Adrenal gland (tissue), 5 donors: ENCODE results near the gene RAD51AP1.

Experiments used
- CTCF ChIP-seq, 6 experiments: fragments of 450-650 bp in 4 of 6; fragments of 200-600 bp in 2 of 6; sonication (generic) in 1 of 6; IDR thresholded peaks; 1 replicate in 5 of 6; 2 replicates in 1 of 6; pipeline versions ENCODE4 v1.5.1 to v1.8.0; 2016 to 2021; ENCODE audit warnings: antibody characterized with exemption in 6 of 6, mild to moderate bottlenecking in 2 of 6, moderate library complexity in 1 of 6
- POLR2A ChIP-seq, 2 donors: fragments of 450-650 bp; IDR thresholded peaks; one replicate each; pipeline ENCODE4 v1.6.1; 2017; ENCODE audit warnings: antibody characterized with exemption in 2 of 2, mild to moderate bottlenecking in 2 of 2, moderate library complexity in 1 of 2
- donor health status: DM: no; HTN: no; CAD: no.

DNA sequence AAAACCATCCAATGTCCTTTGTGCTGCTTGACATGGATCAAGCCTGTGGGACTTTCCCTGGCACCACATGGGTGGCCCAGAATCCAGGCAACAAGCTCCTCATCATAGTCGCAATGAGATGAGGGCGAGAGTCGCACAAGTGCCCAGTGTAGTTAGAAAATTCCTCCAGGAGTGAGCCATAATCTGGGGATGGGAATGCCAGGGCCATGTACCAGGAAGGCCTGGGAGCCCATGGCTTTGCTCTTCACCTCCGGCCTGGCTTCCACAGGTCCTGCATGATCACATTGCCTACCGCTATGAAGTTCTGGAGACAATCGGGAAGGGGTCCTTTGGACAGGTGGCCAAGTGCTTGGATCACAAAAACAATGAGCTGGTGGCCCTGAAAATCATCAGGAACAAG lies 57.2 kb downstream of the RAD51AP1 start:
- no peak for TF ChIP-seq CTCF (IDR thresholded peaks at IDR 0.05)
- TF ChIP-seq POLR2A (IDR thresholded peaks at IDR 0.05), result no peak
